ENCODE data around the gene RGL1.

The RGL1 gene

GRCh38 chr1:183776731-183777130, 28.2 kb upstream of the RGL1 start:
- Histone ChIP-seq H3K9me3 (ENCODE audit: control insufficient read depth, low read length) (no peaks in the 10 kb centered on the region), H2AFZ (ENCODE audit: low read depth, low read length) (no peak overlapping the region), H3K79me1 (replicated peaks; ENCODE audit: low read length, poor library complexity, severe bottlenecking) (no peaks in the 10 kb centered on the region), H3K36me3 (ENCODE audit: control insufficient read depth in 1 of 2, insufficient read depth in 2 of 2, low read depth in 1 of 2, low read length in 2 of 2) (no peaks in the 10 kb centered on the region), H3K4ac (ENCODE audit: low read depth in 1 of 2, low read length in 2 of 2) (no peak overlapping the region), H3K27ac (ENCODE audit: low read length, poor library complexity, severe bottlenecking) (no peak overlapping the region), H2BK5ac (ENCODE audit: low read depth, low read length, poor library complexity, severe bottlenecking) (no peak overlapping the region), H2AK5ac (ENCODE audit: low read length, severe bottlenecking) (no peak overlapping the region), H3K27me3 (ENCODE audit: control insufficient read depth in 1 of 2, insufficient read depth in 1 of 2, low read length in 2 of 2) (no peaks in the 10 kb centered on the region), H3K14ac (ENCODE audit: low read length in 2 of 2) (no peak overlapping the region), H3K9ac (ENCODE audit: low read length) (no peak overlapping the region), H2BK120ac (ENCODE audit: low read depth, low read length) (peak overlapping the region; percentile 21), H3K18ac (ENCODE audit: low read depth in 1 of 2, low read length in 2 of 2) (no peak overlapping the region), H3K4me3 (ENCODE audit: insufficient read depth in 1 of 2, low read depth in 1 of 2, low read length in 2 of 2) (no peak overlapping the region), H2BK12ac (ENCODE audit: low read length in 2 of 2) (peak overlapping the region in 1 of 2 experiments; percentile 60), H3K4me2 (ENCODE audit: low read length, poor library complexity, severe bottlenecking) (no peak overlapping the region), H4K91ac (ENCODE audit: low read length) (no peak overlapping the region), H3K4me1 (ENCODE audit: control insufficient read depth, insufficient read depth, low read depth, low read length) (no peaks in the 10 kb centered on the region), H2BK15ac (ENCODE audit: low read depth, poor library complexity, severe bottlenecking) (no peak overlapping the region), H4K8ac (ENCODE audit: low read length) (no peak overlapping the region), H3K23ac (ENCODE audit: low read length in 2 of 2) (no peak overlapping the region)
- 28% methylated on average over 2 of the region's 3 CpGs for WGBS
- peak; percentile 74 for DNase-seq

GRCh38 chr1:183777328-183777727, 27.6 kb upstream of the RGL1 start:
- H2BK5ac ChIP-seq (ENCODE audit: low read depth, low read length, poor library complexity, severe bottlenecking), result no peak overlapping the region
- H3K4ac ChIP-seq (ENCODE audit: low read depth in 1 of 2, low read length in 2 of 2), result no peak overlapping the region
- H4K91ac ChIP-seq (ENCODE audit: low read length), result no peak overlapping the region
- H3K23ac ChIP-seq (ENCODE audit: low read length in 2 of 2), result no peak overlapping the region
- no peak overlapping the region for H3K14ac ChIP-seq (ENCODE audit: low read length in 2 of 2)
- no peaks in the 10 kb centered on the region for H3K36me3 ChIP-seq (ENCODE audit: control insufficient read depth in 1 of 2, insufficient read depth in 2 of 2, low read depth in 1 of 2, low read length in 2 of 2)
- H4K8ac ChIP-seq (ENCODE audit: low read length), result no peak overlapping the region
- H2BK120ac ChIP-seq (ENCODE audit: low read depth, low read length), result no peak overlapping the region
- no peak overlapping the region for H3K4me2 ChIP-seq (ENCODE audit: low read length, poor library complexity, severe bottlenecking)
- no peak overlapping the region for H3K4me3 ChIP-seq (ENCODE audit: insufficient read depth in 1 of 2, low read depth in 1 of 2, low read length in 2 of 2)
- H2BK12ac ChIP-seq (ENCODE audit: low read length in 2 of 2), result no peak overlapping the region
- no peaks in the 10 kb centered on the region for H3K79me1 ChIP-seq (replicated peaks; ENCODE audit: low read length, poor library complexity, severe bottlenecking)
- no peaks in the 10 kb centered on the region for H3K9me3 ChIP-seq (ENCODE audit: control insufficient read depth, low read length)
- 60% methylated on average over 1 of the region's 3 CpGs for WGBS
- H2AFZ ChIP-seq (ENCODE audit: low read depth, low read length), result no peak overlapping the region
- no peaks in the 10 kb centered on the region for H3K27me3 ChIP-seq (ENCODE audit: control insufficient read depth in 1 of 2, insufficient read depth in 1 of 2, low read length in 2 of 2)
- peak; percentile 73 for DNase-seq
- H3K27ac ChIP-seq (ENCODE audit: low read length, poor library complexity, severe bottlenecking), result no peak overlapping the region
- no peak overlapping the region for H3K9ac ChIP-seq (ENCODE audit: low read length)
- no peak overlapping the region for H3K18ac ChIP-seq (ENCODE audit: low read depth in 1 of 2, low read length in 2 of 2)
- no peak overlapping the region for H2BK15ac ChIP-seq (ENCODE audit: low read depth, poor library complexity, severe bottlenecking)
- H3K4me1 ChIP-seq (ENCODE audit: control insufficient read depth, insufficient read depth, low read depth, low read length), result no peaks in the 10 kb centered on the region
- no peak overlapping the region for H2AK5ac ChIP-seq (ENCODE audit: low read length, severe bottlenecking)

GRCh38 chr1:183778045-183778444, 26.9 kb upstream of the RGL1 start:
- Histone ChIP-seq H3K79me1 (replicated peaks; ENCODE audit: low read length, poor library complexity, severe bottlenecking) (no peaks in the 10 kb centered on the region), H3K4ac (ENCODE audit: low read depth in 1 of 2, low read length in 2 of 2) (peak overlapping the region in 1 of 2 experiments; percentile 66)
- 91% methylated on average over 3 of the region's 3 CpGs for WGBS

GRCh38 chr1:183778568-183779433, 26.1 kb upstream of the RGL1 start:
- 97% methylated on average over 4 of the region's 4 CpGs for WGBS
- no peak overlapping the region for H3K23ac ChIP-seq (ENCODE audit: low read length in 2 of 2)
- H3K27me3 ChIP-seq (ENCODE audit: control insufficient read depth in 1 of 2, insufficient read depth in 1 of 2, low read length in 2 of 2), result no peaks in the 10 kb centered on the region
- no peaks in the 10 kb centered on the region for H3K9me3 ChIP-seq (ENCODE audit: control insufficient read depth, low read length)
- no peak for DNase-seq
- H2BK15ac ChIP-seq (ENCODE audit: low read depth, poor library complexity, severe bottlenecking), result no peak overlapping the region
- H3K27ac ChIP-seq (ENCODE audit: low read length, poor library complexity, severe bottlenecking), result no peak overlapping the region
- H2AFZ ChIP-seq (ENCODE audit: low read depth, low read length), result no peak overlapping the region
- peak overlapping the region; percentile 25 for H4K91ac ChIP-seq (ENCODE audit: low read length)
- peak overlapping the region in 1 of 2 experiments; percentile 58 for H3K18ac ChIP-seq (ENCODE audit: low read depth in 1 of 2, low read length in 2 of 2)
- H3K36me3 ChIP-seq (ENCODE audit: control insufficient read depth in 1 of 2, insufficient read depth in 2 of 2, low read depth in 1 of 2, low read length in 2 of 2), result no peaks in the 10 kb centered on the region
- no peak overlapping the region for H3K4me2 ChIP-seq (ENCODE audit: low read length, poor library complexity, severe bottlenecking)
- no peak overlapping the region for H2AK5ac ChIP-seq (ENCODE audit: low read length, severe bottlenecking)
- H3K4me3 ChIP-seq (ENCODE audit: insufficient read depth in 1 of 2, low read depth in 1 of 2, low read length in 2 of 2), result no peak overlapping the region
- no peak overlapping the region for H3K14ac ChIP-seq (ENCODE audit: low read length in 2 of 2)
- H2BK12ac ChIP-seq (ENCODE audit: low read length in 2 of 2), result peak overlapping the region; percentile 69 to 96
- peak overlapping the region; percentile 63 for H4K8ac ChIP-seq (ENCODE audit: low read length)
- H3K4ac ChIP-seq (ENCODE audit: low read depth in 1 of 2, low read length in 2 of 2), result peak overlapping the region; percentile 62 to 86
- no peak overlapping the region for H2BK5ac ChIP-seq (ENCODE audit: low read depth, low read length, poor library complexity, severe bottlenecking)
- peak overlapping the region; percentile 42 for H2BK120ac ChIP-seq (ENCODE audit: low read depth, low read length)
- H3K4me1 ChIP-seq (ENCODE audit: control insufficient read depth, insufficient read depth, low read depth, low read length), result no peaks in the 10 kb centered on the region
- no peak overlapping the region for H3K9ac ChIP-seq (ENCODE audit: low read length)
- no peaks in the 10 kb centered on the region for H3K79me1 ChIP-seq (replicated peaks; ENCODE audit: low read length, poor library complexity, severe bottlenecking)

More at GRCh38 chr1:183778045-183778444, 26.9 kb upstream of the RGL1 start:
- DNase-seq, result no peak
- Histone ChIP-seq H3K27ac (ENCODE audit: low read length, poor library complexity, severe bottlenecking) (no peak overlapping the region), H3K4me1 (ENCODE audit: control insufficient read depth, insufficient read depth, low read depth, low read length) (no peaks in the 10 kb centered on the region), H3K36me3 (ENCODE audit: control insufficient read depth in 1 of 2, insufficient read depth in 2 of 2, low read depth in 1 of 2, low read length in 2 of 2) (no peaks in the 10 kb centered on the region), H2AK5ac (ENCODE audit: low read length, severe bottlenecking) (no peak overlapping the region), H2BK120ac (ENCODE audit: low read depth, low read length) (no peak overlapping the region), H2BK5ac (ENCODE audit: low read depth, low read length, poor library complexity, severe bottlenecking) (no peak overlapping the region), H4K8ac (ENCODE audit: low read length) (no peak overlapping the region), H2AFZ (ENCODE audit: low read depth, low read length) (no peak overlapping the region), H3K23ac (ENCODE audit: low read length in 2 of 2) (no peak overlapping the region), H3K9me3 (ENCODE audit: control insufficient read depth, low read length) (no peaks in the 10 kb centered on the region), H3K4me3 (ENCODE audit: insufficient read depth in 1 of 2, low read depth in 1 of 2, low read length in 2 of 2) (no peak overlapping the region), H3K14ac (ENCODE audit: low read length in 2 of 2) (no peak overlapping the region), H4K91ac (ENCODE audit: low read length) (no peak overlapping the region), H2BK15ac (ENCODE audit: low read depth, poor library complexity, severe bottlenecking) (no peak overlapping the region), H3K4me2 (ENCODE audit: low read length, poor library complexity, severe bottlenecking) (no peak overlapping the region), H2BK12ac (ENCODE audit: low read length in 2 of 2) (peak overlapping the region in 1 of 2 experiments; percentile 43), H3K9ac (ENCODE audit: low read length) (no peak overlapping the region), H3K18ac (ENCODE audit: low read depth in 1 of 2, low read length in 2 of 2) (no peak overlapping the region), H3K27me3 (ENCODE audit: control insufficient read depth in 1 of 2, insufficient read depth in 1 of 2, low read length in 2 of 2) (no peaks in the 10 kb centered on the region)

Data from mesenchymal stem cell (in vitro differentiated cells and primary cell).